NT2/D1 (cell line): ENCODE results near the gene FXYD3.
"Not testable (repeated sequence)": the region's sequence is repeated elsewhere in the genome, so short reads cannot be mapped to it uniquely, and the experiment has no call there.

Source experiments
- DNase-seq: peaks from one replicate; pipeline ENCODE4 v3.0.0-alpha.2; 2011; ENCODE audit warnings: low read depth, low spot score
- H3K27me3 ChIP-seq: 2 replicates; pipeline ENCODE4 v1.6.0; 2011; ENCODE audit warnings: mild to moderate bottlenecking; ENCODE audit not compliant: insufficient read length, insufficient read depth
- H3K36me3 ChIP-seq: 2 replicates; pipeline ENCODE4 v1.6.1; 2011; ENCODE audit warnings: mild to moderate bottlenecking, low read length, mixed read lengths; ENCODE audit not compliant: insufficient read depth, insufficient read length
- H3K4me1 ChIP-seq: 2 replicates; pipeline ENCODE4 v1.5.1; 2011; ENCODE audit not compliant: insufficient read depth, insufficient read length
- H3K4me3 ChIP-seq: 2 replicates; pipeline ENCODE4 v1.5.1; 2011; ENCODE audit warnings: low read depth; ENCODE audit not compliant: insufficient read length
- H3K9ac ChIP-seq: 2 replicates; pipeline ENCODE4 v1.6.0; 2011; ENCODE audit warnings: low read depth; ENCODE audit not compliant: insufficient read length
- H3K9me3 ChIP-seq: 2 replicates; pipeline ENCODE4 v1.5.1; 2011; ENCODE audit warnings: mild to moderate bottlenecking, low read length; ENCODE audit not compliant: insufficient read depth
- SUZ12 ChIP-seq: IDR thresholded peaks from 2 replicates; pipeline ENCODE4 v1.6.1; 2011; ENCODE audit not compliant: insufficient read length, insufficient read depth; ENCODE audit errors: extremely low read depth
- YY1 ChIP-seq: IDR thresholded peaks from 2 replicates; pipeline ENCODE4 v1.6.1; 2011; ENCODE audit not compliant: insufficient read length, insufficient read depth
- ZNF274 ChIP-seq: IDR thresholded peaks from 2 replicates; pipeline ENCODE4 v1.6.1; 2011; ENCODE audit warnings: mild to moderate bottlenecking, low read depth, low read length

Gene FXYD3

DNA sequence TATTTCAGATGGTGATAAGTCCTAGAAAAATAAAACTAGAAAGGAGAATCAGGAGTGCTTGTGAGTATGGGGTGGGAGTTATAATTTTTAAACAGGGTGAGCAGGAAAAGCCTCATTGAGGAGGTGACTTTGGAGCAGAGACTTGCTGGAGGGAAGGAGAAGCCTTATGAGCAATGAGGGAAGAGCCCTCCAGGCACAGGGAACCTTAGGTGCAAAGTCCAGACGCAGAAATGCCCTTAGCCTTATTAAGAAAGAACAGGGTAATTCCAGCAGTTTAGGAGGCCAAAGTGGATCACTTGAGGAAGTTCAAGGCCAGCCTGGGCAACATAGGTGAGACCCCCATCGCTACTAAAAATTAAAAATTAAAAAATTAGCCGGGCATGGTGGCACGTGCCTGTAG, 21.0 kb upstream of the FXYD3 start:
- Histone ChIP-seq H3K4me1 (peaks cover 6% of the 10 kb centered on the region), H3K9ac (no peak overlapping the region), H3K36me3 (no peaks in the 10 kb centered on the region), H3K4me3 (no peak overlapping the region), H3K9me3 (no peaks in the 10 kb centered on the region), H3K27me3 (no peaks in the 10 kb centered on the region)
- no peak for TF ChIP-seq YY1
- no peak for TF ChIP-seq SUZ12
- no peak for TF ChIP-seq ZNF274
- no peak for DNase-seq

GRCh38 chr19:35095667-35096368, 19.8 kb upstream of the FXYD3 start:
- no peaks in the 10 kb centered on the region for H3K27me3 ChIP-seq
- no peak for DNase-seq
- H3K9ac ChIP-seq: no peak overlapping the region
- H3K36me3 ChIP-seq: no peaks in the 10 kb centered on the region
- TF ChIP-seq SUZ12 (no peak), YY1 (no peak), ZNF274 (no peak)
- peaks cover 5% of the 10 kb centered on the region for H3K4me1 ChIP-seq
- no peaks in the 10 kb centered on the region for H3K9me3 ChIP-seq
- H3K4me3 ChIP-seq: no peak overlapping the region

DNA sequence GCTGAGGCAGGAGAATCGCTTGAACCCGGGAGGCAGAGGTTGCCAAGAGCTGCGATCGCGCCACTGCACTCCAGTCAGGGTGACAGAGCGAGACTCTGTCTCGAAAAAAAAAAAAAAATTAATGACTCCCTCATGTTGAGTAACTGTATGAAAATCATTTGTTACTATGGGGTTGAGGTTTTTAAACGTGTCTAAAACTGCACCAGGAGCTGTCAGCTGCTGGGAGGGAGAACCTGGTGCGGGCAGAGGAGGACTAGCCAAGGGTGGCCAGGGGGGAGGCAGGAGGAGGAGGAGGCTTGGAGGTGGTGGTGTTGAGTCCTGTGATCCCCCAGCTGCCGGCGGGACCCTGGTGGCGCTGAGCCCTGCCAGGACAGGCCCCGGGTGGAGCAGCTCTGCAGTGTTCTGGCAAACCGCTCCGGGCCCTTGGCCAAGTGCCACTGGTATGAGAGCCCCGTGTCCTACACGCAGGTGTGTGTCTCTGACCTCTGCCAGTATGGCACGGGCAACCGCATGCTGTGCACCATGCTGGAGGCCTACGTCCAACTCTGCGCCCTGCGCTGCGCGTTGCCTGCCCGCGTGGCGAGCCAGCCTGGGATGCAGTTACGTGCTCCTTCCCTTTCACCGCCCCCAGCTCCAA, 17.1 kb upstream of the FXYD3 start:
- no peaks in the 10 kb centered on the region for H3K9me3 ChIP-seq
- no peak overlapping the region for H3K9ac ChIP-seq
- TF ChIP-seq YY1: no peak
- TF ChIP-seq ZNF274: no peak
- TF ChIP-seq SUZ12: no peak
- no peak overlapping the region for H3K4me3 ChIP-seq
- no peaks in the 10 kb centered on the region for H3K27me3 ChIP-seq
- peaks cover 7% of the 10 kb centered on the region for H3K4me1 ChIP-seq
- H3K36me3 ChIP-seq: no peaks in the 10 kb centered on the region
- no peak for DNase-seq

- H3K4me3 ChIP-seq: no peak overlapping the region
- no peaks in the 10 kb centered on the region for H3K27me3 ChIP-seq
- no peak overlapping the region for H3K9ac ChIP-seq
- H3K9me3 ChIP-seq: no peaks in the 10 kb centered on the region
- TF ChIP-seq ZNF274 (no peak), SUZ12 (no peak), YY1 (no peak)
- peaks cover 7% of the 10 kb centered on the region for H3K4me1 ChIP-seq
- H3K36me3 ChIP-seq: no peaks in the 10 kb centered on the region
- no peak for DNase-seq
These were observed 16.3 kb upstream of the FXYD3 start for GRCh38 chr19:35099155-35099896.

GRCh38 chr19:35099897-35100275, 15.7 kb upstream of the FXYD3 start:
- Histone ChIP-seq H3K9ac (no peak overlapping the region), H3K27me3 (no peaks in the 10 kb centered on the region), H3K4me3 (no peak overlapping the region), H3K9me3 (no peaks in the 10 kb centered on the region), H3K36me3 (no peaks in the 10 kb centered on the region), H3K4me1 (peaks cover 7% of the 10 kb centered on the region)
- no peak for DNase-seq
- TF ChIP-seq ZNF274 (no peak), SUZ12 (no peak), YY1 (no peak)

- DNase-seq: no peak
- Histone ChIP-seq H3K9me3 (peaks cover 3% of the 10 kb centered on the region; the same call in 1 of the 2 replicates), H3K27me3 (no peaks in the 10 kb centered on the region), H3K4me1 (peaks cover 7% of the 10 kb centered on the region), H3K4me3 (no peak overlapping the region), H3K36me3 (no peaks in the 10 kb centered on the region), H3K9ac (peak overlapping the region; percentile 10)
- no peak for TF ChIP-seq ZNF274
- no peak for TF ChIP-seq YY1
- TF ChIP-seq SUZ12: no peak
These were observed 14.8 kb upstream of the FXYD3 start for GRCh38 chr19:35100588-35101533.

DNA sequence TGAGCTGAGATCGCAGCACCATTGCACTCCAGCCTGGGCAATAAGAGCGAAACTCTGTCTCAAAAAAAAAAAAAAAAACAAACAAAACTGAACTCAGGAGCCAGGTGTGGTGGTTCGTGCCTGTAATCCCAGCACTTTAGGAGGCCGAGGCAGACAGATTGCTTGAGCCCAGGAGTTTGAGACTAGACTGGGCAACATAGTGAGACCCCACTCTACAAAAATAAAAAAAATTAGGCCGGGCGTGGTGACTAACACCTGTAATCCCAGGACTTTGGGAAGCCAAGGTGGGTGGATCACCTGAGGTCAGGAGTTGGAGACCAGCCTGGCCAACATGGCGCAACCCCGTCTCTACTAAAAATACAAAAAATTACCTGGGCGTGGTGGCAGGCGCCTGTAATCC, 13.7 kb upstream of the FXYD3 start:
- not testable (repeated sequence) for H3K9ac ChIP-seq, H3K4me3 ChIP-seq

DNA sequence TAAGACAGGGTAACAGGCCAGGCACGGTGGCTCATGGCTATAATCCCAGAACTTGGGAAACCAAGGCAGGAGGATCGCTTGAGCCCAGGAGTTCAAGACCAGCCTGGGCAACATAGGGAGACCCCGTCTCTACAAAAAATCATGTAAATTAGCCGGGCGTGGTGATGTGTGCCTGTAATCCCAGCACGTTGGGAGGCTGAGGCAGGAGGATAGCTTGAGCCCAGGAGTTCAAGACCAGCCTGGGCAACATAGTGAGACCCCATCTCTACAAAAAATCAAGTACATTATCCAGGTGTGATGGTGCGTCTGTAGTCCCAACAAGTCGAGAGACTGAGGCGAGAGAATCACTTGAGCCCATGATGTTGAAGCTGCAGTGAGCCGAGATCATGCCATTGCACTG, 12.0 kb upstream of the FXYD3 start:
- not testable (repeated sequence) for H3K4me1 ChIP-seq, H3K9ac ChIP-seq, H3K36me3 ChIP-seq, H3K27me3 ChIP-seq, DNase-seq, H3K9me3 ChIP-seq, H3K4me3 ChIP-seq

More for the DNA sequence above, 13.7 kb upstream of the FXYD3 start:
- not testable (repeated sequence) for H3K27me3 ChIP-seq, DNase-seq, H3K36me3 ChIP-seq, H3K4me1 ChIP-seq, H3K9me3 ChIP-seq
